ENCODE data around the gene NGFR.
A peak's percentile ranks its signal among the peaks of the same experiment; 100 is the strongest.

DNA sequence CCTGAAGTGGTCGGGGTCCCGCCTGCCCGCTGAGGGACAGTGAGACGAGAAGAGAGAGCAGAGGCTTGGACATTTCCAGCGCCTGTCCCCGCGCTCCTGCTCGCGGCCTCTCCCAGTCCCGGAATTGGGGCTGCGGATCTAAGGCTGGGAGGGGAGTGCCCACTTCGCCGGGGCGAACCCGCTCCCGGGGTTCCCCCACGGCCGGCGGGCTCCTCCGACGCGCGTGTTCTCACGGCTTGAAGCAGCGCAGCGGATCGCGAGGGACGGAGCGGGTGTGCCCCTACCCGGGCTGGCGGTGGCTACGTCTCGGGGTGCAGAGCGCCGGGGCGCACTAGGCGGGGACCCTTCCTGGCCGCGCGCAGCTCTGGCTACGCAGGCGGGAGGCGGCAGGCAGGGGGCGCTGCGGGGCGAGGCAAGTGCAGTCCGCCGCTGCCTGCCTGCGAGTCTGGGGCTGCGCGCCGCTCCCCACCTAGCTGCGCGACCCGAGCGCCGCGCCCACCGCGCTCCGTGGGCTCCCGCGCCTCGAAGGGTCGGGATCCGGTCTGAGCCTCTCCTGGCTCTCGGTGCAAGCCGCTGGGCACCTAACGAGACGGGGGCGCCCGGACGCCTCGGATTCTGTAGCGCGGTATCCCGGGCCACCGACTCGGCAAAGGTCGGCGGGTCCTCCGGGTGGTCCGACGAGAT is 1.2 kb downstream of the NGFR start:
- TF ChIP-seq, protein P1, sequence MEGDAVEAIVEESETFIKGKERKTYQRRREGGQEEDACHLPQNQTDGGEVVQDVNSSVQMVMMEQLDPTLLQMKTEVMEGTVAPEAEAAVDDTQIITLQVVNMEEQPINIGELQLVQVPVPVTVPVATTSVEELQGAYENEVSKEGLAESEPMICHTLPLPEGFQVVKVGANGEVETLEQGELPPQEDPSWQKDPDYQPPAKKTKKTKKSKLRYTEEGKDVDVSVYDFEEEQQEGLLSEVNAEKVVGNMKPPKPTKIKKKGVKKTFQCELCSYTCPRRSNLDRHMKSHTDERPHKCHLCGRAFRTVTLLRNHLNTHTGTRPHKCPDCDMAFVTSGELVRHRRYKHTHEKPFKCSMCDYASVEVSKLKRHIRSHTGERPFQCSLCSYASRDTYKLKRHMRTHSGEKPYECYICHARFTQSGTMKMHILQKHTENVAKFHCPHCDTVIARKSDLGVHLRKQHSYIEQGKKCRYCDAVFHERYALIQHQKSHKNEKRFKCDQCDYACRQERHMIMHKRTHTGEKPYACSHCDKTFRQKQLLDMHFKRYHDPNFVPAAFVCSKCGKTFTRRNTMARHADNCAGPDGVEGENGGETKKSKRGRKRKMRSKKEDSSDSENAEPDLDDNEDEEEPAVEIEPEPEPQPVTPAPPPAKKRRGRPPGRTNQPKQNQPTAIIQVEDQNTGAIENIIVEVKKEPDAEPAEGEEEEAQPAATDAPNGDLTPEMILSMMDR (conservative IDR thresholded peaks at IDR 0.05 in 1 of 2, IDR thresholded peaks at IDR 0.05 in 1 of 2; ENCODE audit: extremely low read depth in 1 of 2, insufficient read depth in 1 of 2, low read depth in 1 of 2, low read length in 2 of 2) = peak; percentile 52 to 73
- no peak for TF ChIP-seq EZH2 (IDR thresholded peaks at IDR 0.05; ENCODE audit: borderline replicate concordance, low read length)
